IMR-90 (cell line): Measurements from ENCODE around the gene STT3A. TPM values are rescaled to one million over a fixed set of nuclear protein-coding genes. Genes with fewer than 3 reads are reported as not detected.

Experiments
- ATAC-seq: fragments of 200-7000 bp; cut with Tn5 transposase; 2 replicates; pipeline ENCODE4 v1.9.1; 2020; ENCODE audit warnings: low read depth, mild to moderate bottlenecking, moderate library complexity
- BruUV-seq: library from RNA; stranded (reverse); fragments of 400-500 nt; replicated peaks from 2 replicates; lab custom pipeline; 2021; lab: Mats Ljungman, UMichigan
- CTCF ChIA-PET: fragments of 300-600 bp; formaldehyde crosslinking; extraction: SDS; loops from one replicate; lab custom pipeline; 2021; ENCODE audit warnings: antibody characterized with exemption; lab: Yijun Ruan, JAX
- POLR2A ChIA-PET: fragments of 300-600 bp; sonication (Branson Sonifier 250); formaldehyde crosslinking; loops from one replicate; lab custom pipeline; 2022; ENCODE audit warnings: antibody characterized with exemption; ENCODE audit not compliant: unreplicated experiment; lab: Charles Lee
- DNase-seq: peaks from one replicate; pipeline ENCODE4 v3.0.0; 2013
- H2AFZ ChIP-seq: replicated peaks from 2 replicates; pipeline ENCODE3; 2013; ENCODE audit warnings: low read length, mild to moderate bottlenecking; ENCODE audit not compliant: poor library complexity
- H2AK5ac ChIP-seq: 2 replicates; pipeline ENCODE4 v1.6.1; 2013; ENCODE audit warnings: low read depth, low read length, inconsistent platforms
- H2AK9ac ChIP-seq: replicated peaks from 2 replicates; pipeline ENCODE3; 2013; ENCODE audit warnings: mild to moderate bottlenecking, low read depth, low read length, moderate library complexity; ENCODE audit not compliant: poor library complexity
- H2BK120ac ChIP-seq: 2 replicates; pipeline ENCODE4 v1.6.1; 2013; ENCODE audit warnings: low read depth, low read length, inconsistent platforms
- H2BK15ac ChIP-seq: 3 replicates; pipeline ENCODE4 v1.6.1; 2013; ENCODE audit warnings: low read depth, low read length, inconsistent platforms
- H2BK20ac ChIP-seq: 2 replicates; pipeline ENCODE4 v1.6.1; 2013; ENCODE audit warnings: low read depth, mild to moderate bottlenecking, inconsistent platforms, low read length, moderate library complexity
- H2BK5ac ChIP-seq: 2 replicates; pipeline ENCODE4 v1.6.1; 2013; ENCODE audit warnings: mild to moderate bottlenecking, low read depth, low read length, inconsistent platforms; ENCODE audit not compliant: poor library complexity, severe bottlenecking
- H3K14ac ChIP-seq: replicated peaks from 2 replicates; pipeline ENCODE4 v1.6.1; 2013; ENCODE audit warnings: low read depth, low read length, inconsistent platforms
- H3K18ac ChIP-seq: 2 replicates; pipeline ENCODE4 v1.6.1; 2013; ENCODE audit warnings: low read depth, low read length, control low read depth
- H3K23ac ChIP-seq: 2 replicates; pipeline ENCODE4 v1.6.1; 2013; ENCODE audit warnings: low read depth, low read length, inconsistent platforms
- H3K27ac ChIP-seq: 2 replicates; pipeline ENCODE4 v1.5.1; 2013; ENCODE audit warnings: mild to moderate bottlenecking, control low read depth, low read length; ENCODE audit not compliant: insufficient read depth
- H3K27me3 ChIP-seq: 2 replicates; pipeline ENCODE4 v1.6.1; 2013; ENCODE audit warnings: low read length; ENCODE audit not compliant: control insufficient read depth, insufficient read depth
- H3K36me3 ChIP-seq: 2 replicates; pipeline ENCODE4 v1.6.1; 2013; ENCODE audit warnings: low read length, mixed read lengths; ENCODE audit not compliant: control insufficient read depth, insufficient read depth
- H3K4ac ChIP-seq: 2 replicates; pipeline ENCODE4 v1.6.1; 2013; ENCODE audit warnings: low read depth, low read length, inconsistent platforms
- H3K4me1 ChIP-seq: 2 replicates; pipeline ENCODE4 v1.6.1; 2013; ENCODE audit warnings: low read length, mixed read lengths; ENCODE audit not compliant: control insufficient read depth, insufficient read depth
- H3K4me2 ChIP-seq: 2 replicates; pipeline ENCODE4 v1.6.1; 2013; ENCODE audit warnings: low read depth, mild to moderate bottlenecking, control low read depth, low read length, moderate library complexity
- H3K4me3 ChIP-seq: 2 replicates; pipeline ENCODE4 v1.5.1; 2013; ENCODE audit warnings: low read depth, mild to moderate bottlenecking, control low read depth, low read length, moderate library complexity; ENCODE audit not compliant: insufficient read depth
- H3K56ac ChIP-seq: 2 replicates; pipeline ENCODE4 v1.6.1; 2013; ENCODE audit warnings: low read length, inconsistent platforms; ENCODE audit not compliant: insufficient read depth; ENCODE audit errors: extremely low read depth
- H3K79me1 ChIP-seq, 2 experiments: 2 replicates each; pipeline ENCODE4 v1.6.1; 2013; ENCODE audit warnings: low read length in 2 of 2, inconsistent platforms in 1 of 2, low read depth in 1 of 2
- H3K9ac ChIP-seq: 2 replicates; pipeline ENCODE4 v1.6.1; 2013; ENCODE audit warnings: low read depth, low read length, control low read depth
- H3K9me1 ChIP-seq: 2 replicates; pipeline ENCODE4 v1.6.1; 2013; ENCODE audit warnings: low read length, inconsistent platforms; ENCODE audit not compliant: insufficient read depth
- H3K9me3 ChIP-seq: 2 replicates; pipeline ENCODE4 v1.6.1; 2013; ENCODE audit warnings: low read length; ENCODE audit not compliant: control insufficient read depth, insufficient read depth
- H4K20me1 ChIP-seq: 2 replicates; pipeline ENCODE4 v1.6.1; 2013; ENCODE audit warnings: low read length, inconsistent platforms; ENCODE audit not compliant: insufficient read depth
- H4K5ac ChIP-seq: 2 replicates; pipeline ENCODE4 v1.6.1; 2013; ENCODE audit warnings: mild to moderate bottlenecking, low read depth, low read length, control low read depth
- H4K8ac ChIP-seq, 2 experiments: 2 replicates each; pipeline ENCODE4 v1.6.1; 2013; ENCODE audit warnings: low read depth in 2 of 2, low read length in 2 of 2, control low read depth in 1 of 2, inconsistent platforms in 1 of 2
- H4K91ac ChIP-seq: 2 replicates; pipeline ENCODE4 v1.6.1; 2013; ENCODE audit warnings: low read depth, low read length, inconsistent platforms; ENCODE audit not compliant: insufficient read depth
- BHLHE40 ChIP-seq: fragments of 150-350 bp; IDR thresholded peaks from 2 replicates; pipeline ENCODE4 v1.6.1; 2016; ENCODE audit warnings: mild to moderate bottlenecking, low read depth, low read length
- CHD1 ChIP-seq: IDR thresholded peaks from 2 replicates; pipeline ENCODE4 v1.6.1; 2012; ENCODE audit warnings: low read depth, low read length, improper control_type of control experiment
- CTCF ChIP-seq: conservative IDR thresholded peaks from 2 replicates; pipeline ENCODE4 v1.5.1; 2012; ENCODE audit warnings: mild to moderate bottlenecking, low read depth, low read length, improper control_type of control experiment
- ELK1 ChIP-seq: fragments of 150-350 bp; IDR thresholded peaks from 2 replicates; pipeline ENCODE4 v1.6.1; 2016; ENCODE audit warnings: low read depth, mild to moderate bottlenecking, low read length, moderate library complexity, borderline replicate concordance
- FOS ChIP-seq: fragments of 150-350 bp; IDR thresholded peaks from 2 replicates; pipeline ENCODE4 v1.6.1; 2016; ENCODE audit warnings: low read depth, low read length
- NFE2L2 ChIP-seq: fragments of 150-350 bp; IDR thresholded peaks from 2 replicates; pipeline ENCODE4 v1.6.1; 2016; ENCODE audit warnings: low read depth, mild to moderate bottlenecking, low read length
- RAD21 ChIP-seq: IDR thresholded peaks from 2 replicates; pipeline ENCODE4 v1.6.1; 2012; ENCODE audit warnings: low read length, improper control_type of control experiment
- RFX5 ChIP-seq: IDR thresholded peaks from 2 replicates; pipeline ENCODE4 v1.8.0; 2012; ENCODE audit warnings: low read depth, mild to moderate bottlenecking, low read length, moderate library complexity
- WGBS, 2 experiments: methylation state at CpG; one replicate each; pipeline versions ENCODE4 v1.1.5 to v1.1.7; 2013; ENCODE audit warnings: missing lambda C conversion rate in 2 of 2; ENCODE audit not compliant: insufficient read length in 1 of 2; ENCODE audit errors: extremely low coverage in 2 of 2; 5-methylcytosine and 5-hydroxymethylcytosine counted together
- dilution Hi-C: fragments of 300-500 bp; cut with HindIII; formaldehyde crosslinking; loops from one replicate; pipeline ENCODE4 v1.14.3; 2018; ENCODE audit warnings: low sequenced_read_pairs; ENCODE audit not compliant: unreplicated experiment
- in situ Hi-C: fragments of 300-500 bp; cut with MboI; formaldehyde crosslinking; loops from 3 replicates; pipeline ENCODE4 v1.14.3; 2019; ENCODE audit warnings: low sequenced_read_pairs, inconsistent platforms, mixed read lengths
- intact Hi-C: fragments of 100-400 bp; cut with micrococcal nuclease; formaldehyde crosslinking; loops from 2 replicates; pipeline ENCODE4 v1.10.0; 2022
- polyA plus RNA-seq, 3 experiments: library from polyadenylated mRNA; depleted of rRNA; stranded (reverse); fragments of >200 nt; gene quantifications; 2 replicates each; pipeline ENCODE4 v1.2.3, GENCODE V29; 2012; ENCODE audit warnings: low replicate concordance in 1 of 3
- total RNA-seq: library from RNA; depleted of rRNA; stranded (reverse); fragments of >200 nt; gene quantifications from 2 replicates; pipeline ENCODE4 v1.2.3, GENCODE V29; 2012

STT3A gene
- total and polyA plus RNA-seq, 2 of the 4 experiments (the other 2 are of a cell fraction), result 180 to 387 TPM

- Histone ChIP-seq H3K4me1 (no peaks in the 10 kb centered on the region), H2BK15ac (no peak overlapping the region), H3K27me3 (no peaks in the 10 kb centered on the region), H2AK9ac (no peak overlapping the region), H2BK5ac (no peak overlapping the region), H3K23ac (no peak overlapping the region), H3K4me2 (no peak overlapping the region), H2AFZ (no peak overlapping the region), H4K20me1 (no peaks in the 10 kb centered on the region), H4K5ac (no peak overlapping the region), H3K9me3 (no peaks in the 10 kb centered on the region), H3K18ac (no peak overlapping the region), H3K14ac (no peak overlapping the region), H4K91ac (no peak overlapping the region), H3K9me1 (peaks cover 7% of the 10 kb centered on the region; the same call in 1 of the 2 replicates), H4K8ac (no peak overlapping the region), H3K36me3 (peaks cover 25% of the 10 kb centered on the region), H2BK120ac (no peak overlapping the region), H2AK5ac (no peak overlapping the region), H2BK20ac (no peak overlapping the region), H3K79me1 (peaks cover 0 to 7% of the 10 kb centered on the region in 2 experiments; a peak in 1 of 4 replicates), H3K4ac (no peak overlapping the region), H3K56ac (no peak overlapping the region), H3K9ac (no peak overlapping the region), H3K27ac (no peak overlapping the region), H3K4me3 (no peak overlapping the region)
- TF ChIP-seq RFX5 (no peak), RAD21 (no peak), BHLHE40 (no peak), ELK1 (no peak), CTCF (no peak), NFE2L2 (no peak), CHD1 (no peak), FOS (no peak)
- POLR2A ChIA-PET, result no interaction called here
- no TSS peak for BruUV-seq
- dilution Hi-C loops (no loop called here), in situ Hi-C loops (loop anchor here (25.0 kb wide), 1 partner anchor 946 kb away; no protein-coding TSS in a partner anchor), intact Hi-C loops (no loop called here)
- DNase-seq, result no peak
- CTCF ChIA-PET, result no interaction called here
- ATAC-seq, result no peak
- 94% methylated on average over 4 of the region's 11 CpGs; no CpG with 5 or more reads in 1 of the 2 experiments for WGBS, 2 experiments
Measured at GRCh38 chr11:125583496-125583895, 9.2 kb upstream of the STT3A start.
